ENCODE data around the gene TMPO. TPM values are rescaled to one million over a fixed set of nuclear protein-coding genes. Genes with fewer than 3 reads are reported as not detected.
"Not testable (repeated sequence)": the region's sequence is repeated elsewhere in the genome, so short reads cannot be mapped to it uniquely, and the experiment has no call there.

The TMPO gene
- total RNA-seq, 2 donors from 2014 or later, result 29.2 to 34.0 TPM

DNA sequence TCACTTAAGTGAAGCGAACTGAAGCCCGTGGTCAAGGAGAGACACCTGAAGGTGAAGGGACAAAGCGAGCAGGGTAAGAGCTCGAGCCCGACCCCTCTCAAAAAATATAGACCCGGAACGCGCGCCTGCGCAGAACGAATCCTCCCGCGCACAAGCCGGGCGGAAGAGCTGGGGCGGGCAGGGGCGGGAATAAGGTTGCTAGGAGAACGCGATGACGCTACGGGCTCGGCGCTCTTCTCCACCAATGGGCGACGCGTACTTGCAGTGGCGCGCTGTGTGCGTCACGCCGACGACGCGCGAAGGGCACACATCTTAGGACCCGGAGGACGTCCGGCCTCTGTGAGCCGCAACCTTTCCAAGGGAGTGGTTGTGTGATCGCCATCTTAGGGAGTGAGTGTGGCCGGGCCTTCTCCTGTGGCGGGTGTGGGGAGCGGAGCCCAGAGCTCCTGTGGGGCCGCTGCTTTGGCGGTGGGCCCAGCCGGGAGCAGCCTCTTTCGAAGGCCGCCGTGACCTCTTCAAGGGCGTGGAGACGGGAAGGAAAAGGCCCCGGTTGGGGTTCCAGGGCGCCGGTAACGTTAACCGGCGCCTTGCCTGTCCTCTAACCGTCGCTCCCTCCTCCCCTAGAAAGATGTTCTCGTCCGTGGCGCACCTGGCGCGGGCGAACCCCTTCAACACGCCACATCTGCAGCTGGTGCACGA, 78.1 kb downstream of the TMPO start, which contains the start of gene SLC25A3:
Gene SLC25A3 (plus strand): TSS at position 336 of the 699 bp plus-strand sequence. CDS start 293 bp downstream, at position 629.
- no peaks in the 10 kb centered on the region for H3K9me3 ChIP-seq
- H3K4me3 ChIP-seq, result peak within 1 kb of the TSS; percentile 76 to 100
- no peak for TF ChIP-seq CTCF (IDR thresholded peaks at IDR 0.05)
- peaks cover 0 to 27% of the 10 kb centered on the region in 2 donors for H3K4me1 ChIP-seq
- H3K36me3 ChIP-seq, result peaks cover 32% of the 10 kb centered on the region
- peak within 1 kb of the TSS; percentile 97 to 100 for H3K27ac ChIP-seq
- no peaks in the 10 kb centered on the region for H3K27me3 ChIP-seq
- DNase-seq (ENCODE audit: low spot score), result peak; percentile 98

GRCh38 chr12:98594050-98594835, 78.9 kb downstream of the TMPO start:
- DNase-seq (ENCODE audit: low spot score), result peak; percentile 73
- H3K27ac ChIP-seq, result peak overlapping the region; percentile 97 to 100
- no peak for TF ChIP-seq CTCF (IDR thresholded peaks at IDR 0.05)
- peaks cover 0 to 27% of the 10 kb centered on the region in 2 donors for H3K4me1 ChIP-seq
- H3K27me3 ChIP-seq, result no peaks in the 10 kb centered on the region
- H3K9me3 ChIP-seq, result no peaks in the 10 kb centered on the region
- H3K36me3 ChIP-seq, result peaks cover 39% of the 10 kb centered on the region
- peak overlapping the region; percentile 76 to 100 for H3K4me3 ChIP-seq

- Histone ChIP-seq H3K9me3 (no peaks in the 10 kb centered on the region), H3K27me3 (no peaks in the 10 kb centered on the region), H3K27ac (peak overlapping the region; percentile 97 to 100), H3K4me1 (peaks cover 0 to 27% of the 10 kb centered on the region in 2 donors), H3K36me3 (peaks cover 51% of the 10 kb centered on the region), H3K4me3 (peak overlapping the region; percentile 76 to 100)
- TF ChIP-seq CTCF (IDR thresholded peaks at IDR 0.05), result no peak
- DNase-seq (ENCODE audit: low spot score), result no peak
Observed at GRCh38 chr12:98595243-98595988, 80.0 kb downstream of the TMPO start.

- H3K27me3 ChIP-seq; DNase-seq (ENCODE audit: low spot score); H3K4me3 ChIP-seq; H3K27ac ChIP-seq; H3K9me3 ChIP-seq: not testable (repeated sequence)
- Histone ChIP-seq H3K4me1 (peaks cover 0 to 27% of the 10 kb centered on the region in 2 donors), H3K36me3 (peaks cover 70% of the 10 kb centered on the region)
Observed at GRCh38 chr12:98597313-98597712, 81.9 kb downstream of the TMPO start.

Other genes with a start within 250 kb of the TMPO start
- gene SLC25A3, start 78.1 kb downstream of the TMPO start, total RNA-seq, result 1,000 to 10,000 TPM in 1 of 2 donors, 100 to 1,000 TPM in 1; 853 to 1,432 TPM
- 1 to 10 TPM; 6.7 to 7.4 TPM for gene IKBIP, start 129.2 kb downstream of the TMPO start, total RNA-seq
- gene APAF1, start 129.7 kb downstream of the TMPO start, total RNA-seq, result 1 to 10 TPM; 3.9 to 5.3 TPM

All from right atrium auricular region (tissue), 2 donors.